Activated T-cell treated with anti-CD3 and anti-CD28 coated beads for 1 hour (primary cell): ENCODE data around the gene MPV17.
A peak's percentile ranks its signal among the peaks of the same experiment; 100 is the strongest.
"Not testable (repeated sequence)": the region's sequence is repeated elsewhere in the genome, so short reads cannot be mapped to it uniquely, and the experiment has no call there.

Experiments
- DNase-seq: peaks from one replicate; pipeline ENCODE4 v3.0.0-alpha.2; 2020; ENCODE audit warnings: low read depth

MPV17 gene, protein sequence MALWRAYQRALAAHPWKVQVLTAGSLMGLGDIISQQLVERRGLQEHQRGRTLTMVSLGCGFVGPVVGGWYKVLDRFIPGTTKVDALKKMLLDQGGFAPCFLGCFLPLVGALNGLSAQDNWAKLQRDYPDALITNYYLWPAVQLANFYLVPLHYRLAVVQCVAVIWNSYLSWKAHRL

GRCh38 chr2:27322766-27323595 lies at the start of gene MPV17:
TSS of gene MPV17 (minus strand) at chr2:27323097. CDS start at chr2:27322517, 580 bp downstream.
- peak; percentile 75 for DNase-seq

- DNase-seq: no peak
Measured at GRCh38 chr2:27370816-27371620, 48.1 kb upstream of the MPV17 start.

GRCh38 chr2:27370026-27370815 lies 47.3 kb upstream of the MPV17 start, which contains the start of the genes EIF2B4 and SNX17:
TSS of gene EIF2B4 (minus strand) at chr2:27370338. CDS start at chr2:27370314, 24 bp downstream.
TSS of gene SNX17 (plus strand) at chr2:27370616. CDS start at chr2:27370744, 128 bp downstream.
- peak; percentile 98 for DNase-seq

GRCh38 chr2:27369471-27370025 lies 46.7 kb upstream of the MPV17 start:
- no peak for DNase-seq

DNA sequence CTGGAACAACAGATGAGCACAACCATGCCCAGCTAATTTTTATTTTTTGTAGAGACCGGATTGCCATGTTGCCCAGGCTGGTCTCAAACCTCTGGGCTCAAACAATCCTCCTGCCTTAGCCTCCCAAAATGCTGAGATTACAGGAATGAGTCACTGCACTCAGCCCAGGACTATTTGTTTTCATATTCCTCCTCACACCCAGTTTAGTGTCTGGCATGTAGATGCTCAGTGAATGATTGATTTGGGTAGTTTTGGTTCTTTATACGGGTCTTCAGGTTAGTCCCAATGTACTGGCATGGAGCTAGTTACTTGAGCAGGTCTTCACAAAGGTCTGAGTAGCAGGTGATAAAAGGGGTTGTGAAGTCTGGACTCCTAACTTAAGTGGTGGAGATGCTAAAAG lies 41.0 kb upstream of the MPV17 start:
- no peak for DNase-seq

DNA sequence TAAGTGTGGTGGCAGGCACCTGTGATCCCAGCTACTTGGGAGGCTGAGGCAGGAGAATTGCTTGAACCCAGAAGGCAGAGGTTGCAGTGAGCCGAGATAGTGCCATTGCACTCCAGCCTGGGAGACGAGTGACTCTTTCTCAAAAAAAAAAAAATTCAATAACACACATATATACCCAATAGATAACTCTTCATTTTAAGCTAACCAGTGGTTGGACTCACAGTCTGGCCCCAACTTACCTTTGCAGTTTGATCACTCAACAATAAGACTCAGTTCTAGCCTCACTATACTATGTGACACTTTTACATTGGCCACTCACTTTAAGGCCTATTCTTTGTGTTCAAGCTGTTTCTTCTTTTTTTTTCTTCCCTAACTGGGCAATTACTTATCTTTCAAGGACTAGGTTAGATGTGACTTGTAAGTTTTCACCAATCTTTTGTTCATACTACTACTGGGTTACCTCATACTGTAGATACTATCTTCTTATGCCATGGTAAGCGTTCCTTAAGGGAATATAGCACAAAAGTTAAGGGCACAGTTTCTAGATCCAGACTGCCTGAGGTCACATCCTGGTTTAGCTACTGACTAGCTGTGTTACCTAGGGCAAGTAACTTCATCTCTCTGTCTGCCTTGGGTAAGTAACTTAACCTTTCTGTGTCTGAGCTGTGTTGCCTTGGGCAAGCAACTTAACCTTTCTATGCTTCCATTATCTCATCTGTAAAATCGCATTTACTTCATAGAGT lies 40.0 kb upstream of the MPV17 start:
- no peak for DNase-seq

- peak; percentile 84 for DNase-seq
Measured at GRCh38 chr2:27356382-27357181, 33.7 kb upstream of the MPV17 start, which contains the start of gene GTF3C2. TSS of gene GTF3C2 (minus strand) at chr2:27356764. CDS start at chr2:27343554, 13,210 bp downstream.

DNA sequence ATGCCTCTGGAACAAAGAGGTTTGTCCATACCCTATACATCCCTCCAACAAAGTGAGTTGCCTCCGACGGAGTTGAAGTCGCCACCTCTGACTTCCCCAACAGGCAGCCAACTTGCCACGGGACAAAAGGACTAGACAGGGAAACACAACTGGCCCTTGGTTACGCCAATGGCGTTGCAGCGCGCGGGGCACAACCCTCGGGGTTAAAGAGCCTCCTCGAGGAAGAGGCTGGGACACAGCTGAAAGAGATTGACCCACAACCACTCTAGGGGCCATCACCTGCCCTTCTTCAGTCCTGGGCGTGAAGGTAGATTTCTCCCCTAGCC lies 33.1 kb upstream of the MPV17 start:
- DNase-seq: peak; percentile 28

DNA sequence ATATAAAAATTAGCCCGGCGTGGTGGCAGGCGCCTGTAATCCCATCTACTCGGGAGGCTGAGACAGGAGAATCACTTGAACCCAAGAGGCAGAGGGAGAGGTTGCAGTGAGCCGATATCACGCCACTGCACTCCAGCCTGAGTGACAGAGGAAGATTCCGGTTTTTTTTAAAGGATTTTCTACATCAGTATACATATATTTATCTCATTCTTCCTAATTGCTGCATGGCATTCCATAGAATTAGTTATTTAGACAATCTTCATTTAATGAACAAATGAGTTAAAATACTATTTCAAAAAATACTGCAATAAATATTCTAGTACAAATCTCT lies 31.7 kb upstream of the MPV17 start:
- DNase-seq: no peak

GRCh38 chr2:27353762-27354596 lies 31.1 kb upstream of the MPV17 start:
- DNase-seq: no peak

- not testable (repeated sequence) for DNase-seq
Measured at GRCh38 chr2:27353386-27353761, 30.5 kb upstream of the MPV17 start.

GRCh38 chr2:27351802-27352598 lies 29.1 kb upstream of the MPV17 start:
- DNase-seq: no peak

DNA sequence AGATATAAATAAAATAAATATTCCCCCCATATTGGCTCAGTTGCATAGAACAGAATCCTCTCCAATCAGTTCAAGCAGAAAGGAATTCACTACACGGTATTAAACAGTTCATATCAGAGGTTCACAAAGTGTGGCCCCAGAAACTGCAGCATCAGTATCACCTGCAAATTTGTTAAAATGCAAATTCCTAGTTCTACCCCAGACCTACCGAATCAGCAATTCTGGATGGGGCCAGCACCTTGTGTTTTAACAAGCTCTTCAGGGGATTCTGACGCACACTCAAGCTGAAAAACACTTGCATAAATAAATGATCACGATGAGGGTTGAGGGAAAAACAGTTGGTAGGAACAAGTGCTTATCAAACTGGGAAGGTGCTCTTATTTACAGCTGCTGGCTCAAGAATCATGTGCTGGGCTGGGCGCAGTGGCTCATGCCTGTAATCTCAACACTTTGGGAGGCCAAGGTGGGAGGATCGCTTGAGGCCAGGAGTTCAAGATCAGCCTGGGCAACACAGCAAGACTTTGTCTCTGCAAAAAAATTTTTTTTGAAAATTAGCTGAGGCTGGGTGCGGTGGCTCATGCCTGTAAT lies 27.3 kb upstream of the MPV17 start:
- no peak for DNase-seq

- no peak for DNase-seq
Measured at GRCh38 chr2:27347641-27348040, 24.7 kb upstream of the MPV17 start.

- no peak for DNase-seq
Measured at GRCh38 chr2:27336173-27336572, 13.3 kb upstream of the MPV17 start.

- no peak for DNase-seq
Measured at GRCh38 chr2:27335311-27335710, 12.4 kb upstream of the MPV17 start.

- DNase-seq: no peak
Measured at GRCh38 chr2:27324720-27325119, 1.8 kb upstream of the MPV17 start.
